ENCODE measurements around the gene SBF1. TPM values are rescaled to one million over a fixed set of nuclear protein-coding genes. Genes with fewer than 3 reads are reported as not detected.

The SBF1 gene
- total RNA-seq, 2 experiments from 2014 or later = 97.6 TPM

DNA sequence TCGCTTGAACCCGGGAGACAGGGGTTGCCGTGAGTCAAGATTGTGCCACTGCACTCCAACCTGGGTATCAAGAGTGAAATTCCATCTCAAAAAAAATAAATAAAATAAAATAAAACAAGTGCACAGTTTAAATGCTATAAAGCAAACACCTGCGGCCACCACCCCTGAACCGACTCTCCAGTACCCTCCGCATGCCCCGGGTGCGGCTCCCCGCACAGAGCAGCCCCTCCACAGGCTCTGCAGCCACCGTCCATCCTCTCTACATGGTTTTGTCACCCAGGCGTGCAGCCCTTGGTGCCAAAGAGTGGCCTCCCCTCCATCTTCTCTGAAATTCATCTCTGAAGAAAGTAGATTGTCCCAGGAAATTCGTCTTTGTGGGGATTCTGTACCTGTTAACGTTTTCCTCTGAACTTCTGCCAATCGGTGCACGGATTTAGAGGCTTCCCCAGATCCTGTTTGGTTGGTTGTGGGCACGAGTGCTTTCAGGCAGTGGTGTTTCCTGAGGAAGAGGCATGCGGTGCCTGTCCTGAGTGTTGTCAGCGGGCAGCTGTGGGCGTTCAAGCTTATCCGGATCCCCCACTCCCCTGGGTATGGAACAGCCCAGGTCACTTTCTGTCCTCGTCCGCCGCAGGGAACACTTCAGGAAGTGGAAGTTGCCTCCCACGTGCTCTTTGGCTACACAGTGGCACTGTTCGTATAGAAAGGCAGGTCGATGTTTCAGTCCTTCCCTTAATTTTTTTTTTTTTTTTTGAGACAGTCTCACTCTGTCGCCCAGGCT, 15.9 kb upstream of the SBF1 start:
- ATAC-seq (peak; percentile 38), DNase-seq (peak; percentile 42)
- Mint-ChIP-seq H3K27me3 (no peaks in the 10 kb centered on the region), H3K27ac (no peak overlapping the region), H3K36me3 (ENCODE audit: low read depth) (no peaks in the 10 kb centered on the region), H3K4me3 (no peak overlapping the region), H3K4me1 (peaks cover 7% of the 10 kb centered on the region), H3K9me3 (ENCODE audit: low read depth) (no peaks in the 10 kb centered on the region)
- intact Hi-C loops (cut with DNase I, micrococcal nuclease) = no loop called here
- CTCF ChIA-PET = interaction anchor here (0.6 to 1.0 kb wide), 3 partner anchors 20 to 235 kb away, joined by 3 read pairs; no protein-coding TSS in a partner anchor
- POLR2A ChIA-PET = no interaction called here

DNA sequence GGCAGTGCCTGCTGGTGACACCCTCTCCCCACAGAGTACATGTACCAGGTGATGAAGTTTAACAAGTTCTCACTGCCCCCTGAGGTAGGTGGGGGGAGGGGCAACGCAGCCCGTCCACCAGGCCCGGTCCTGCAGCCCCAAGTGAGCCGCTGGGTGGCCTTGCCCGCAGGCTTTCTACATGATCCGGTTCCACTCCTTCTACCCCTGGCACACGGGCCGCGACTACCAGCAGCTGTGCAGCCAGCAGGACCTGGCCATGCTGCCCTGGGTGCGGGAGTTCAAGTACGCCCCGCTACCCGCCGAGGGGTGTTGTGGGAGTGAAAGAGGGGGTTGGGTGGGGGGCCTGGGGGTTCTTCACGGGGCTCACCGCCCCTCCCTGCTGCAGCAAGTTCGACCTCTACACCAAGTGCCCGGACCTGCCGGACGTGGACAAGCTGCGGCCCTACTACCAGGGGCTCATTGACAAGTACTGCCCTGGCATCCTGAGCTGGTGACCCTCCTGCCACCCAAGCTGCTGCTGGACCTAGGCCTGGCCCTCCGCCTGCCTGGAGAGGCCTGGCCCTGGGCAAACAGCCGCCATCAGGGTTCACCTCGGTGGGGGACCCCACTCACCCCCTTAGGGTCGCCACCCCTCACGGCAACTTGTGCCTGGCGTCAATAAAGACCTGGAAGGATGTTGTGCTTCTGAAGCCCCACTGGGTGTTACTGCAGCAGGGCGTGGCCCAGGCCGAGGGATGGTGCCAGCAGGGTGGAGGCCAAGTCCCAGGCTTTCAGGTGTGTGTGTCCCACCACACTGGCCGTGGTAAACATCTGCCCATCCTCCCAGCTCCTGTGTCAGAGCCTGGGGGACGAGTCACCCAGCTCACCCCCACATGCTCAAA, 14.8 kb upstream of the SBF1 start:
- Mint-ChIP-seq H3K36me3 (ENCODE audit: low read depth) (no peaks in the 10 kb centered on the region), H3K27ac (no peak overlapping the region), H3K4me3 (no peak overlapping the region), H3K27me3 (no peaks in the 10 kb centered on the region), H3K9me3 (ENCODE audit: low read depth) (no peaks in the 10 kb centered on the region), H3K4me1 (peaks cover 7% of the 10 kb centered on the region)
- ChIA-PET CTCF (interaction anchor here (1.0 kb wide), 1 partner anchor 19 kb away, joined by 3 read pairs; no protein-coding TSS in a partner anchor), POLR2A (no interaction called here)
- ATAC-seq (no peak), DNase-seq (no peak)
- intact Hi-C loops (cut with DNase I, micrococcal nuclease) = no loop called here

- DNase-seq (no peak), ATAC-seq (no peak)
- ChIA-PET POLR2A (no interaction called here), CTCF (no interaction called here)
- Mint-ChIP-seq H3K27me3 (no peaks in the 10 kb centered on the region), H3K36me3 (ENCODE audit: low read depth) (no peaks in the 10 kb centered on the region), H3K27ac (no peak overlapping the region), H3K9me3 (ENCODE audit: low read depth) (no peaks in the 10 kb centered on the region), H3K4me3 (no peak overlapping the region), H3K4me1 (peaks cover 7% of the 10 kb centered on the region)
- intact Hi-C loops (cut with DNase I, micrococcal nuclease) = no loop called here
These were observed 14.1 kb upstream of the SBF1 start for GRCh38 chr22:50488886-50489285.

GRCh38 chr22:50488006-50488677, 13.3 kb upstream of the SBF1 start:
- Mint-ChIP-seq H3K36me3 (ENCODE audit: low read depth) (no peaks in the 10 kb centered on the region), H3K27me3 (no peaks in the 10 kb centered on the region), H3K9me3 (ENCODE audit: low read depth) (no peaks in the 10 kb centered on the region), H3K4me1 (peaks cover 7% of the 10 kb centered on the region), H3K27ac (no peak overlapping the region), H3K4me3 (no peak overlapping the region)
- no peak for DNase-seq
- POLR2A ChIA-PET = no interaction called here
- CTCF ChIA-PET = no interaction called here
- intact Hi-C loops (cut with DNase I, micrococcal nuclease) = no loop called here
- no peak for ATAC-seq

DNA sequence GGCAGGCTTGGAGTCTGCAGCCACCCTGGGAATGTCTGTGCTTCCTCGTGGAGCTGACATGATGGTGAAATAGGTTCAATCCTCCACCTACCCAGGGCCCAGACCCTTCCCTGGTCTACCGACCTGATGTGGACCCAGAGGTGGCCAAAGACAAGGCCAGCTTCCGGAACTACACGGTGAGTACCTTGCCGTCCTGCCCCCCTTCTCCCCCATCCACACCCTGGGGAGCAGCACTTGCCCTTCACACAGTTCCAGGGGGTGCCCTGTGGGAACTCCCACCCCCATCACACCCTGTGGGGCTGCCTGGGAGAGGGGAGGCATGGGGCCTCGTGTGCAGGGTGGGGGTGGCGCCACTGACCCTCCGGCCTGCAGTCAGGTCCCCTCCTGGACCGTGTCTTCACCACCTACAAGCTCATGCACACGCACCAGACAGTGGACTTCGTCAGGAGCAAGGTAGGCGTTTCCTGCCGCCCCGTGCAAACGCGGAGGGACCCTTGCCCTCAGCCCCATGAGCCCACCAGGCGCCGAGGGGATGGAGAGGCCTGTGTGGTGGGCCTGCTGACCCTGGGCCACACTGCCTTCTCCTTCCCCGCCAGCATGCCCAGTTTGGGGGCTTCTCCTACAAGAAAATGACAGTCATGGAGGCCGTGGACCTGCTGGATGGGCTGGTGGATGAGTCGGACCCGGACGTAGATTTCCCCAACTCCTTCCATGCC, 12.6 kb upstream of the SBF1 start:
- no peak overlapping the region for H3K4me3 Mint-ChIP-seq
- ChIA-PET POLR2A (no interaction called here), CTCF (interaction anchor here (0.6 kb wide), 1 partner anchor 121 kb away, joined by 3 read pairs; no protein-coding TSS in a partner anchor)
- intact Hi-C loops (cut with DNase I, micrococcal nuclease) = no loop called here
- no peaks in the 10 kb centered on the region for H3K27me3 Mint-ChIP-seq
- H3K9me3 Mint-ChIP-seq (ENCODE audit: low read depth) = no peaks in the 10 kb centered on the region
- H3K4me1 Mint-ChIP-seq = peaks cover 7% of the 10 kb centered on the region
- ATAC-seq (no peak), DNase-seq (no peak)
- no peaks in the 10 kb centered on the region for H3K36me3 Mint-ChIP-seq (ENCODE audit: low read depth)
- H3K27ac Mint-ChIP-seq = no peak overlapping the region

DNA sequence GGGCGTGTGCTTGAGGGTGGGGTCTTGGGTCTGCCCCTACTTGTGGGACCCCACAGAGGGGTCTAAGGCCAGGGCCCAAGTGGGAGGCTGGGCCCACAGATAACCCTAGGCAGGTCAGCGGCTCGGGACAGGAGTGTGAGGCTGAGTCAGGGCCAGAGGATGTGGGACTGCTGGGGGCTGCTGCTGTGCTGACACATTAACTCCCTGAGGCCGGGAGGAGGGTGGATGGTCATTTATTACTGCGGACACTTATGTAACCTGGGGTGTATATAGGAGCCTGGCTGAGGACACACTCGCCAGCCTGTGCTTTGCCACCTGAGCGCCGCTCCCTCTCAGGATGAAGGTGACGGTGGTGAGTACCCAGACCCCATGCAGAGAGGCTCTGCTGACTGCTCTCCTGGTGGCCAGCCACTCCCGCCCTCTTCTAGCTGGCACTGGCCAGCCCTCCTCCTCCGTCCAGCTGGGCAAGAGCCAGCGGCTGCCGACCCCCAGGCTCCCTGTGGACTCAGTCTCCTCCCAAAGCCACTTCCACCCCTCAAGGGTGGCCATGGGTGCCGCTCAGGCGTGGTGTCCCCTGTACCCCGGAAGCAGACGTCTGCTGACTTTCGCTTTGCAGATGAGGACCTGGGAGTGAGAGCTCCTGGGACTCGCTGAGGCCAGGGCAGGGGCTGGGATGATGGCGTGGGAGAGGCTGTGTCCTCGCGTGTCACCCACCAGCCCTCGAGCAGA, 11.9 kb upstream of the SBF1 start, which contains the start of gene MIOX:
TSS of gene MIOX (plus strand) at position 299 of the 729 bp plus-strand sequence. CDS start at position 338, 39 bp downstream.
- DNase-seq (peak; percentile 5), ATAC-seq (no peak)
- H3K4me3 Mint-ChIP-seq = no peak within 1 kb of the TSS
- H3K27me3 Mint-ChIP-seq = no peaks in the 10 kb centered on the region
- intact Hi-C loops (cut with DNase I, micrococcal nuclease) = no loop called here
- POLR2A ChIA-PET = no interaction called here
- no peak within 1 kb of the TSS for H3K27ac Mint-ChIP-seq
- no peaks in the 10 kb centered on the region for H3K36me3 Mint-ChIP-seq (ENCODE audit: low read depth)
- CTCF ChIA-PET = interaction anchor here (0.6 kb wide), 1 partner anchor 121 kb away, joined by 3 read pairs; no protein-coding TSS in a partner anchor
- peaks cover 7% of the 10 kb centered on the region for H3K4me1 Mint-ChIP-seq
- no peaks in the 10 kb centered on the region for H3K9me3 Mint-ChIP-seq (ENCODE audit: low read depth)

- no peak for ATAC-seq
- H3K27ac Mint-ChIP-seq = no peak overlapping the region
- H3K36me3 Mint-ChIP-seq (ENCODE audit: low read depth) = no peaks in the 10 kb centered on the region
- no peaks in the 10 kb centered on the region for H3K9me3 Mint-ChIP-seq (ENCODE audit: low read depth)
- DNase-seq = peak; percentile 8
- no peaks in the 10 kb centered on the region for H3K27me3 Mint-ChIP-seq
- intact Hi-C loops (cut with DNase I, micrococcal nuclease) = no loop called here
- ChIA-PET POLR2A (no interaction called here), CTCF (interaction anchor here (0.7 to 1.1 kb wide), 3 partner anchors 11 to 25 kb away, joined by 3 to 4 read pairs (median 3); no protein-coding TSS in a partner anchor)
- no peak overlapping the region for H3K4me3 Mint-ChIP-seq
- H3K4me1 Mint-ChIP-seq = no peaks in the 10 kb centered on the region
These were observed 10.6 kb upstream of the SBF1 start for GRCh38 chr22:50485221-50486131.

- intact Hi-C loops (cut with DNase I, micrococcal nuclease) = no loop called here
- ATAC-seq = no peak
- H3K27ac Mint-ChIP-seq = no peak overlapping the region
- no peaks in the 10 kb centered on the region for H3K9me3 Mint-ChIP-seq (ENCODE audit: low read depth)
- H3K36me3 Mint-ChIP-seq (ENCODE audit: low read depth) = no peaks in the 10 kb centered on the region
- peaks cover 8% of the 10 kb centered on the region for H3K27me3 Mint-ChIP-seq
- CTCF ChIA-PET = interaction anchor here (0.6 to 1.3 kb wide), 4 partner anchors 12 to 249 kb away, joined by 3 to 5 read pairs (median 3); no protein-coding TSS in a partner anchor
- DNase-seq = no peak
- H3K4me3 Mint-ChIP-seq = no peak overlapping the region
- POLR2A ChIA-PET = no interaction called here
- no peaks in the 10 kb centered on the region for H3K4me1 Mint-ChIP-seq
These were observed 9.4 kb upstream of the SBF1 start for GRCh38 chr22:50483977-50484853.

DNA sequence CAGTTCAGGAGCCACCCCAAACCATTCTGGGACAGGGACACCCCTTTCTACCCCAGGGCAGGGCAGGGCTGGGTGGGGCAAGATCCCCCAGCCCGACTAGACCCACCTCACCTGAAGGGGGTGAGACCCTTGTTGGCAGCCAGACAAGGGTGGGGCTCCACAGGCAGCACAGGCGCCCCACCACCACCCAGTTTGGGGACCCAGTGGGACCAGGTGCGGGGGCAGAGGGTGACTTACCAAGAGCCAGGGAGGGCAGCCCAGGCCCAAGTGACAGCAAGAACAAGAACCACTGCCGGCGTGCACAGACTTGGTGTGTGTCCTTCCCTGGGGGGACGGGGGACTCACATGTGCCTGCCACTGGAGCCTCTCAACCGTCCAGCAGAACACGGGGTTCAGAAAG, 8.7 kb upstream of the SBF1 start:
- POLR2A ChIA-PET = no interaction called here
- H3K4me1 Mint-ChIP-seq = no peaks in the 10 kb centered on the region
- no peak for DNase-seq
- no peak overlapping the region for H3K27ac Mint-ChIP-seq
- H3K36me3 Mint-ChIP-seq (ENCODE audit: low read depth) = no peaks in the 10 kb centered on the region
- H3K9me3 Mint-ChIP-seq (ENCODE audit: low read depth) = no peaks in the 10 kb centered on the region
- CTCF ChIA-PET = interaction anchor here (1.3 kb wide), 2 partner anchors 13 to 16 kb away, joined by 3 to 5 read pairs; no protein-coding TSS in a partner anchor
- peaks cover 8% of the 10 kb centered on the region for H3K27me3 Mint-ChIP-seq
- intact Hi-C loops (cut with DNase I, micrococcal nuclease) = no loop called here
- no peak for ATAC-seq
- no peak overlapping the region for H3K4me3 Mint-ChIP-seq

Data from activated CD4-positive, alpha-beta T cell treated with anti-CD3 and anti-CD28 coated beads for 36 hours (primary cell).